NAMALWA (cell line): Measurements from ENCODE around the gene CAP1.

Experiments
- DNase-seq: peaks from one replicate; pipeline ENCODE4 v3.0.0-alpha.2; 2015; ENCODE audit warnings: low spot score

Gene CAP1

GRCh38 chr1:40095806-40096205 lies 55.3 kb downstream of the CAP1 start:
- DNase-seq, result no peak

- no peak for DNase-seq
These were observed 56.1 kb downstream of the CAP1 start for GRCh38 chr1:40096646-40096976.

GRCh38 chr1:40096977-40097782 lies 56.7 kb downstream of the CAP1 start, which contains the start of gene PPT1:
TSS of gene PPT1 (minus strand) at chr1:40097252. CDS start at chr1:40097238, 14 bp downstream.
- DNase-seq, result peak; percentile 84

- no peak for DNase-seq
These were observed 61.5 kb downstream of the CAP1 start for GRCh38 chr1:40102038-40102437.

GRCh38 chr1:40102896-40103295 lies 62.4 kb downstream of the CAP1 start:
- DNase-seq, result no peak

- no peak for DNase-seq
These were observed 64.5 kb downstream of the CAP1 start for GRCh38 chr1:40105028-40105427.

- DNase-seq, result no peak
These were observed 66.9 kb downstream of the CAP1 start for GRCh38 chr1:40107290-40107959.

- no peak for DNase-seq
These were observed 69.9 kb downstream of the CAP1 start for GRCh38 chr1:40110389-40110788.

- DNase-seq, result no peak
These were observed 73.9 kb downstream of the CAP1 start for GRCh38 chr1:40114400-40114799.

- DNase-seq, result no peak
These were observed 79.6 kb downstream of the CAP1 start for GRCh38 chr1:40120128-40120527.
